Measurements from ENCODE around the gene PSMB7. TPM values are rescaled to one million over a fixed set of nuclear protein-coding genes. Genes with fewer than 3 reads are reported as not detected.

Gene PSMB7
- total and polyA plus RNA-seq, 2 of the 8 experiments (the other 6 are each of a cell fraction or from before 2014, with no cell fraction given) = 222 to 357 TPM

- Histone ChIP-seq H3K79me1 (ENCODE audit: low read depth, low read length) (no peaks in the 10 kb centered on the region), H3K9me3 (ENCODE audit: insufficient read depth in 2 of 2, low read depth in 1 of 2, low read length in 1 of 2) (no peaks in the 10 kb centered on the region), H2BK12ac (ENCODE audit: low read depth, low read length) (no peak overlapping the region), H3K27me3 (replicated peaks in 1 of 4; ENCODE audit: control insufficient read depth in 3 of 4, extremely low read depth in 1 of 4, insufficient read depth in 3 of 4, low read length in 3 of 4) (no peaks in the 10 kb centered on the region), H3K4me1 (replicated peaks in 1 of 4; ENCODE audit: control insufficient read depth in 3 of 4, insufficient read depth in 4 of 4, low read length in 3 of 4) (no peaks in the 10 kb centered on the region), H3K23ac (ENCODE audit: insufficient read length) (no peak overlapping the region), H4K5ac (ENCODE audit: insufficient read length, low read depth, low read length) (no peak overlapping the region), H4K8ac (ENCODE audit: extremely low read depth, insufficient read depth, low read length) (no peak overlapping the region), H3K4me2 (ENCODE audit: insufficient read depth in 1 of 2, low read depth in 2 of 2, low read length in 2 of 2) (no peak overlapping the region), H2BK20ac (ENCODE audit: low read length) (no peak overlapping the region), H3K27ac (ENCODE audit: low read depth, low read length) (no peak overlapping the region), H3K56ac (replicated peaks; ENCODE audit: insufficient read length, low read depth, low read length) (no peak overlapping the region), H3K79me2 (ENCODE audit: control insufficient read depth in 1 of 2, insufficient read depth in 2 of 2, low read length in 2 of 2) (no peaks in the 10 kb centered on the region), H3K9ac (replicated peaks in 1 of 4; ENCODE audit: extremely low read depth in 1 of 4, low read depth in 3 of 4, low read length in 3 of 4) (no peak overlapping the region), H3K18ac (ENCODE audit: extremely low read depth, low read length) (no peak overlapping the region), H2AFZ (ENCODE audit: low read length) (no peak overlapping the region), H3K4ac (replicated peaks; ENCODE audit: insufficient read length, low read depth, low read length) (no peak overlapping the region), H2BK5ac (ENCODE audit: low read depth, low read length) (no peak overlapping the region), H3K36me3 (ENCODE audit: control insufficient read depth in 2 of 4, insufficient read depth in 4 of 4, low read length in 3 of 4) (no peaks in the 10 kb centered on the region), H3K4me3 (ENCODE audit: extremely low read depth in 1 of 4, insufficient read depth in 2 of 4, low read depth in 3 of 4, low read length in 4 of 4) (no peak overlapping the region), H3K23me2 (ENCODE audit: low read depth, low read length) (no peaks in the 10 kb centered on the region), H2BK15ac (ENCODE audit: low read length) (no peak overlapping the region), H4K91ac (replicated peaks; ENCODE audit: insufficient read length, low read length) (no peak overlapping the region), H2BK120ac (replicated peaks; ENCODE audit: low read depth, low read length) (no peak overlapping the region), H3K14ac (ENCODE audit: insufficient read length) (no peak overlapping the region), H2AK5ac (ENCODE audit: low read depth, low read length) (no peak overlapping the region), H4K20me1 (replicated peaks in 1 of 2; ENCODE audit: control insufficient read depth in 1 of 2, insufficient read depth in 2 of 2, low read length in 2 of 2) (peaks cover 0 to 2% of the 10 kb centered on the region in 2 experiments)
- TF ChIP-seq RAD21 (IDR thresholded peaks at IDR 0.05 in 1 of 2, conservative IDR thresholded peaks at IDR 0.05 in 1 of 2; ENCODE audit: low read depth in 2 of 2, low read length in 2 of 2) = no peak
- no peak for TF ChIP-seq JUN (IDR thresholded peaks at IDR 0.05; ENCODE audit: low read depth, low read length)
- TF ChIP-seq TBP (IDR thresholded peaks at IDR 0.05; ENCODE audit: low read depth, low read length) = no peak
- DNase-seq (ENCODE audit: low read depth in 1 of 2, low spot score in 2 of 2) (no peak), FAIRE-seq (no peak)
- CTCF ChIA-PET (ENCODE audit: partially characterized antibody) = interaction anchor here (1.0 to 3.7 kb wide), 10 partner anchors 10 to 286 kb away, joined by 3 to 24 read pairs (median 7); partner anchors contain the start of gene PSMB7
- 92% methylated on average over 19 of the region's 21 CpGs; no CpG with 5 or more reads in 1 of the 2 experiments for WGBS, 2 experiments (ENCODE audit: extremely low coverage in 1 of 2, insufficient coverage in 1 of 2, insufficient read length in 1 of 2, insufficient replicate concordance in 2 of 2, low coverage in 1 of 2, low lambda C conversion rate in 2 of 2, missing lambda C conversion rate in 1 of 2)
- POLR2A ChIA-PET (ENCODE audit: partially characterized antibody) = no interaction called here
These were observed 88.9 kb downstream of the PSMB7 start for GRCh38 chr9:124326378-124326777.

Measured in H1 (cell line).